GM19324 (cell line): ENCODE results near the gene C13orf46.
"Not testable (repeated sequence)": the region's sequence is repeated elsewhere in the genome, so short reads cannot be mapped to it uniquely, and the experiment has no call there.

Source experiments
- ATAC-seq: cut with Tn5 transposase; IDR thresholded peaks from one replicate; pipeline ENCODE4 v1.9.1; 2021; ENCODE audit warnings: mild to moderate bottlenecking, moderate library complexity; ENCODE audit not compliant: unreplicated experiment, low FRiP score

Gene C13orf46

GRCh38 chr13:113995051-113995601 lies 21.2 kb upstream of the C13orf46 start:
- ATAC-seq, result no peak

DNA sequence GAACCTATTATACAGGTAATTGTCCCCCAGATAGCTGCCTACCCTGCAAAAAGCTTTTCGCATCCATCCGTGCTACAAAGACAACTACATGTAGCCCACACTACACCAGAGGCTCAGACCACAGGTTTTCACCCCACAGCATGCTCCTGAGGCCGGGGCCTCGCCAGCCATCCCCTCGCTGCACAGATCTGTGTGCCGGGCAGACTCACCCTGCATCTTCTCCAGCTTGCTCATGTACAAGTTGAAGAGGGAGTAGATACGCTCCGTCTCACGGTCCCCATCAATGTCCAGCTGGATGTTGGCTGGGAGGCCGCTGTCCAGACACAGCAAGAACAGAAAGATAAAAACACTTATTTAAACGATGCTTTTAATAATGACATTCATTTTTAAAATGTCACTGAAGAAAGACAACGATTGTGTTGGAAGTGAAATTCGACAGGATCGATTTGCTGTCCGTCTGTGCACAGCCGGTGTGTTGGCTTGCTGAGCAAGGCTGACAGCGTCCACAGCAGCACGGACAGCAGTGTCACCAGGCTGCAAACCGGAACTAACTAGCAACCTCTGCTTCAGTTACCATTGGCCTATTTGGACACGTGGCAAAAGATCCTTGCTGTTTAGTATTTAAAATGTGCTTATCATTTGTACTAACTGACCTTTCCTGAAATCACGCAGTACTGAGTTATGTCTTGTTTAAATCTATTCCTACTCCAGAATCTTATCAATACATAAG lies 18.6 kb upstream of the C13orf46 start:
- no peak for ATAC-seq

- ATAC-seq, result no peak
These were observed 17.9 kb upstream of the C13orf46 start for GRCh38 chr13:113991676-113992179.

- ATAC-seq, result no peak
These were observed 17.4 kb upstream of the C13orf46 start for GRCh38 chr13:113991191-113991669.

- no peak for ATAC-seq
These were observed 16.5 kb upstream of the C13orf46 start for GRCh38 chr13:113990321-113990837.

DNA sequence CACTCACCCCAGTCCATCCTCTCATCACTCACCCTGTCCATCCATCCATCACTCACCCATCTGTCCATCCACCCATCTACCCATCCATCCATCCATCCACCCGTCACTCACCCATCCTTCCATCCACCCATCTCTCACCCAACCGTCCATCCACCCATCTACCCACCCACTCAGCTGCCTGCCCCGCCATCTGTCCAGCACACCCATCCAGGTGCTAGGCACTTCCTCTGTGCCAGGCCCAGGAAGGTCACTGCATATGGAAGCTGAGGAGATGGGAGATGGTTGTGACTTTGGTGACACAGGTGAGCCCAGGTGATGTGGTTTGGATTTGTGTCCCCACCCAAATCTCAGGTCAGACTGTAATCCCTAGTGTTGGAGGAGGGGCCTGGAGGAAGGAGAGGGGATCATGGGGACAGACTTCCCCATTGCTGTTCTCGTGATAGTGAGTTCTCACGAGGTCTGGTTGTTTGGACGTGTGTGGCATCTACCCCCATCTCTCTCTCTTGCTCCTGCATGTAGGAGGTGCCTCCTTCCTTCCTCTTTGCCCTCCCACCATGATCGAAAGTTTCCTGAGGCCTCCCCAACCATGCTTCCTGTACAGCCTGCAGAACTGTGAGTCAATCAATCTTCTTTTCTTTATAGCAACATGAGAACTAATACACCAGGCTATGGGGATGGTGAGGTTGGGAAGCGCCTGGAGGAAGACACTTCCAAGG lies 15.9 kb upstream of the C13orf46 start:
- no peak for ATAC-seq

- not testable (repeated sequence) for ATAC-seq
These were observed 15.0 kb upstream of the C13orf46 start for GRCh38 chr13:113988859-113989258.

DNA sequence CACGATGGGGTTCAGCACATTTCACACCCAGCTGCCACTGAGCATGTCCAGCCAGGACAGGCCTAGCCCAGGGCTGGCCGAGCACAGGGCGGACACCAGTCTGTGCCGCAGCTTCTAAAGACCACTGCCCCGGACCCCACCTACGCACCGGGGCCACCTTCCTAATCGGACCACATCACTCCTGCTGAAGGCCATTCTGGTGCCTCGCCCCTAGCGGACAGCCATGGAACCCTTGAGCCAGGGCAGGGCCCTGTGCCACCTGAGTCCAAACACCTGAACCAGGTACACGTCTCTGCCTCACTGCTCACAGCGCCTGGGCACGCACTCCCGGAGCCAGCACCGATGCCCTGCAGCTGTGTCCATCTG lies 8.4 kb upstream of the C13orf46 start:
- ATAC-seq, result no peak

DNA sequence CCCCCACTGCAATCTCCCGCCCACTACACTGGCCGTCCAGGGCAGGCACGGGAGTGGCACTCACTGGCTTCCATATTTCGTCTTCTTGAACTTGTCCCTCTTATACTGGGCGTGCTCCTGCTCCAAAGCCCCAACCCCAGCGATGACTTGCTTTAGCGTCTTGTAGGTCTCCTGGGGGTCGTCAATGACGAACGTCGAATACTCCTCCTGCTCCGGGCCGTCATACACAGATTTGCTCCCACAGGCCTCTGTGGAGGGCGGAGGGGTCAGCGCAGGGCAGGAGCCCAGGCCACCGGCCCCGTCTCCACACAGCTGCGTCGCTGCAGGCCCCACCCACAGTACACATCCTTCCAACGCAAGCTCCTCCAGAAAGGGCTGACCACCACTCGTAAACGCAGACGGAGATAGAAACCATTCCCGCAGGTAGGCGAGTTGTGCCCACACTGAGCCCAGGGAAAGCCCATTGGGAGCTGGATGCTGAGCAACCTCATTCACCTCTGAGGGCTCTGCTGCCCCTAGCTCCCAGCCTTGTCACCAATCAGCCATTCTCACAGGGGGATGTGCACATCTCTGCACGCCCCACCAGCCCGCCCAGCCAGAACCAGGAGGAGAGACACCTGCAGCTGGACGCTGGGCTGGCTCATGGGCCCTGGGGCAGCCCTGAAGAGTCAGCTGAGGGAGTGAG lies 7.9 kb upstream of the C13orf46 start:
- no peak for ATAC-seq

- ATAC-seq, result no peak
These were observed 7.3 kb upstream of the C13orf46 start for GRCh38 chr13:113981194-113981605.

GRCh38 chr13:113980489-113981064 lies 6.7 kb upstream of the C13orf46 start:
- no peak for ATAC-seq

DNA sequence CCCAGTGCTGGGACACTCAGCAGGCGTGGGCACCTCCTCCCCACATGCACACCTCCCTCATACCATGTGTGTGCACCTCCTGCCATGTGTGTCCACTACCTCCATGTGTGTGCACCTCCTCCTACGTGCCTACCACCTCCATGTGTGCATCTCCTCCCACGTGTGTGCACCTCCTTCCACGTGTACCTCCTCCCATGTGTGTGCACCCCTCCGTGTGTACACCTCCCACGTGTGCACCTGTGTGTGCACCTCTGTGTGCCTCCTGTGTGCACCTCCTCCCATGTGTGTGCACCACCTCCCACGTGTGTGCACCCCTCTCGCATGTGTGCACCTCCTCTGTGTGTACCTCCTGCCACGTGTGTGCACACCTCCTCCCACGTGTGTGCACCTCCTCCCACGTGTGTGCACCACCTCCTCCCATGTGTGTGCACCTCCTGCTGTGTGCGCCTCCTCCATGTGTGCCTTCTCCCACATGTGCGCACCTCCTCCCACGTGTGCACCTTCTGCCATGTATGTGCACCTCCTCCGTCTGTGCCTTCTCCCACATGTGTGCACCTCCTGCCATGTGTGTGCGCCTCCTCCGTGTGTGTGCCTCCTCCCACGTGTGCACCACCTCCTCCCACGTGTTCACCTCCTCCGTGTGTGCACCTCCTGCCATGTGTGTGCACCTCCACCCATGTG lies 6.1 kb upstream of the C13orf46 start:
- no peak for ATAC-seq

GRCh38 chr13:113978741-113979481 lies 5.0 kb upstream of the C13orf46 start:
- ATAC-seq, result no peak

- ATAC-seq, result no peak
These were observed 4.1 kb upstream of the C13orf46 start for GRCh38 chr13:113977976-113978375.

GRCh38 chr13:113976711-113977684 lies 3.1 kb upstream of the C13orf46 start:
- ATAC-seq, result no peak

DNA sequence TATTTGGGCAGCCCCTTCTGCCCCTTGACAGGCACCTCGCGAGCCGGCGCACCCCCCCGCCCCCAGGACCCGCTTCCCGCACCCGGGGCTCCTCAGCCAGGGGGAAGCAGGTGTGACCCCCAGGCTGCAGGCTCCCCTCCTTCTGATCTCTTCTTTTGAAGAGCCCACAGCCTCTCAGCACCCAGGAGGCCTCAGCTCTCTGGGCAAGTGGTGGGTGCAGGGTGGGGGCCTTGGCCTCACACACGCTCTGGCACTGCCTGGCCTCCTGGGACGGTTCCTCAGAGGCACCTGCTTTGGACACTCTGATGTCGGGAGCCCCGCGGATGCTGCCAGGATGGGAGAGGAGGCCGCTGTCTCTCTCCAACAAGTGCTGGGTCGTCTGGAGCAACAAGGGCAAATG lies 1.5 kb upstream of the C13orf46 start:
- ATAC-seq, result no peak

- no peak for ATAC-seq
These were observed 717 bp upstream of the C13orf46 start for GRCh38 chr13:113974304-113975281.
